GM18519 (cell line): ENCODE measurements around the gene HSPA4L.
A peak's percentile ranks its signal among the peaks of the same experiment; 100 is the strongest.

Source experiments
- ATAC-seq: cut with Tn5 transposase; IDR thresholded peaks from one replicate; pipeline ENCODE4 v1.9.1; 2021; ENCODE audit warnings: mild to moderate bottlenecking, moderate library complexity; ENCODE audit not compliant: unreplicated experiment, low FRiP score

Gene HSPA4L

DNA sequence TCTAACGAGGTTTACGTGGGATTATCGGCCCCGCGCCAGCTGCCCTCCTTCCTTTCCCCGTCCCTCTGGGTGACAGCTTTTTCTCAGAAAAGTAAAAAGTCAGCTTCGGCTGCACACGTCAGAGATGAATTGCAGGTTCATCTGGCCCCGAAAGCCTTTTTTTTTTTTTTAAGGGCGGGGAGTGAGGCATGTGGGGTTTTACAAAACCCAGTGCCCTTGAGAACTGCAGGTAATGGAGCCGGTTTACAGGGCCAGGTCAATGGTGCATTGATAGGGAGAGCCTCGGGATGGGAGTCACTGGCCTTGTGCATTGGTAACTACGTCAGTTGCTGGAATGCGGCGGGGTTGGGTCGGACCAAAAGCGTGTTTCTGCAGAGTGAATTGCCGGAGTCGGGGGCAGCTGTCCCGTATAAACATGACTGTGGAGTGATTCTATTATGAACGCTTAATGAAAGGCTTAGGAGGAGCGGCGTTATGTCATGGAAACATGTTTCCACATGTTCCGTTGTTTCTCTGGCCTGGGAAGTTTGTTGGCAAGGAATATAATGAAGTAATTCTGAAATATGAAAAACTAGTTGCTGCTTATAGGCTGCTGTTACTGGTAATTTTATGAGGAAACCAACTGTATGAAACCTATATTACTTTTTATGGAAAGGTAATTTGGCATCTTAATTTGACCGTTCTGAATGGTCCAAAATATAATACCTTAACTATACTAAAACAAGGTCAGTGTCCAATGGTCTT is 1.1 kb downstream of the HSPA4L start:
- ATAC-seq = no peak

- ATAC-seq = no peak
Measured at GRCh38 chr4:127783955-127784770, 2.0 kb downstream of the HSPA4L start.

GRCh38 chr4:127788517-127788916 is 6.4 kb downstream of the HSPA4L start:
- ATAC-seq = no peak

DNA sequence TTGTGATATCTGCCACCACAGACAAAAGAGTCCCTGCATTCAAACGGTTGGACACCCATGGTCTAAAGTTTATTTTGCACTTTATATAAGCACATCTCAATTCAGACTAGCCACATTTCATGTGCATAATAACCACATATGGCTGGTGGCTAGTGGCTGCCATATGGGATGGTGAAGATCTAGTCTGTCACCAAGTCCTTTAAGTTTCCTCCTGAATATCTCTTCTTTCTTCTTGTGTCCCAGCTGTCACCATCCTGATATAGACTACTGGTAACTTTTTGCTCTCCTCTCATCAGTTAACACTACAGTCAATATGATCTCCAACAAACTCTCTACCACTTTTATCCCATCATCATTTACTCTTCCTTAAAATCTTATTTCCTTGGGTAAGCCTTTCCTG is 9.3 kb downstream of the HSPA4L start:
- no peak for ATAC-seq

GRCh38 chr4:127793528-127793927 is 11.4 kb downstream of the HSPA4L start:
- no peak for ATAC-seq

DNA sequence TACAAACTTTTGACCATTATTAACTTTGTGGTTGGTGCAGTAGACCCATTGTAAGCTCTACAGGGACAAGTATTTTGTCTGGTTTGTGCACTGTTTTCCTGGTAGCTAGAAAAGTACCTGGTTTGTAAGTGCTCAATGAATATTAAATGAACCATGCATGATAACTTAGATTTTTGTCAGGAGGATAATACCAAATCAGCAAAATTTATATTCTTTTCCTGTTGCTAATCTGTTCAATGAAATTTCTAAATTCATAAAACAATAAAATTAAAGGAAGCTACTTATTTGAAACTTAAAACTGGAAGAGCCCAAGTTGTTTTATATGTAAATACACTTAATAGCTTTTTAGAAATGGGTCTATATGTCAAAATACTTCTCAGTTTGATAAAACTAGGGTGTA is 17.6 kb downstream of the HSPA4L start:
- no peak for ATAC-seq

GRCh38 chr4:127809173-127809800 is 27.2 kb downstream of the HSPA4L start:
- ATAC-seq = no peak

- ATAC-seq = no peak
Measured at GRCh38 chr4:127810551-127810950, 28.4 kb downstream of the HSPA4L start.

- no peak for ATAC-seq
Measured at GRCh38 chr4:127822430-127822829, 40.3 kb downstream of the HSPA4L start.

- ATAC-seq = no peak
Measured at GRCh38 chr4:127828121-127828520, 46.0 kb downstream of the HSPA4L start.

- peak; percentile 88 for ATAC-seq
Measured at GRCh38 chr4:127829014-127829413, 46.9 kb downstream of the HSPA4L start.

DNA sequence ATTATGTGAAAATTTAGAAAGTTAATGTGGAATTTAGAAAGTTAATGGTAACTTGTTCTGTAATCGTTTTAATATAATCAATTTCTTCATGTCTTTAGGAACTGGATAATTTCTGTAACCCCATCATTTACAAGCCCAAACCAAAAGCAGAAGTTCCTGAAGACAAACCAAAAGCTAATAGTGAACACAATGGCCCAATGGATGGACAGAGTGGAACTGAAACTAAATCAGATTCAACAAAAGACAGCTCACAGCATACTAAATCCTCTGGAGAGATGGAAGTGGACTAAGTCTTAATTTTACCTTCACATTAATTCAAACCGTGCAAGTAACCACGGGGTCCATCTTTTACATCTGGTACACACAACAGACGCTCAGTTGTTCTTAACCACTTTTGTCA is 50.5 kb downstream of the HSPA4L start:
- ATAC-seq = peak; percentile 40

GRCh38 chr4:127843704-127844600 is 61.8 kb downstream of the HSPA4L start:
- ATAC-seq = no peak

- ATAC-seq = no peak
Measured at GRCh38 chr4:127844601-127845116, 62.5 kb downstream of the HSPA4L start.

GRCh38 chr4:127846061-127846460 is 63.9 kb downstream of the HSPA4L start:
- ATAC-seq = no peak

DNA sequence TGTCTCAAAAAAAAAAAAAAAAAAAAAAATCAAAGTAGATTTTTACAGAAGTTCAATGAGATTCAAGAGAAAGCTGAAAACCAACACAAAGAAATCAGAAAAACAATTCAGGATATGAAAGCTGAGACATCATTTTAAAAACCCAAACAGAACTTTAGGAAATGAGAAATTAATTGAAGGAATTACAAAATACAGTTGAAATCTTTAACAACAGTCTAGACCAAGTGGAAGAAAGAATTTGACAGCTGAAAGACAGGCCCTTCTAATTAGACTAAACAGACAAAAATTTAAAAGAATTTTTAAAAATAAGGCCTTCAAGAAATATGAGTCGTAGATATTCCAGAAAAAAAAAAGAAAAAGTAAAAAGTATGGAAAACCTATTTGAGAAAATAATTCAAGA is 64.6 kb downstream of the HSPA4L start:
- no peak for ATAC-seq

- no peak for ATAC-seq
Measured at GRCh38 chr4:127849505-127850234, 67.5 kb downstream of the HSPA4L start.

- ATAC-seq = no peak
Measured at GRCh38 chr4:127852661-127853060, 70.5 kb downstream of the HSPA4L start.

- ATAC-seq = no peak
Measured at GRCh38 chr4:127856196-127856812, 74.2 kb downstream of the HSPA4L start.
